ENCODE measurements around the gene OGFOD2.

DNA sequence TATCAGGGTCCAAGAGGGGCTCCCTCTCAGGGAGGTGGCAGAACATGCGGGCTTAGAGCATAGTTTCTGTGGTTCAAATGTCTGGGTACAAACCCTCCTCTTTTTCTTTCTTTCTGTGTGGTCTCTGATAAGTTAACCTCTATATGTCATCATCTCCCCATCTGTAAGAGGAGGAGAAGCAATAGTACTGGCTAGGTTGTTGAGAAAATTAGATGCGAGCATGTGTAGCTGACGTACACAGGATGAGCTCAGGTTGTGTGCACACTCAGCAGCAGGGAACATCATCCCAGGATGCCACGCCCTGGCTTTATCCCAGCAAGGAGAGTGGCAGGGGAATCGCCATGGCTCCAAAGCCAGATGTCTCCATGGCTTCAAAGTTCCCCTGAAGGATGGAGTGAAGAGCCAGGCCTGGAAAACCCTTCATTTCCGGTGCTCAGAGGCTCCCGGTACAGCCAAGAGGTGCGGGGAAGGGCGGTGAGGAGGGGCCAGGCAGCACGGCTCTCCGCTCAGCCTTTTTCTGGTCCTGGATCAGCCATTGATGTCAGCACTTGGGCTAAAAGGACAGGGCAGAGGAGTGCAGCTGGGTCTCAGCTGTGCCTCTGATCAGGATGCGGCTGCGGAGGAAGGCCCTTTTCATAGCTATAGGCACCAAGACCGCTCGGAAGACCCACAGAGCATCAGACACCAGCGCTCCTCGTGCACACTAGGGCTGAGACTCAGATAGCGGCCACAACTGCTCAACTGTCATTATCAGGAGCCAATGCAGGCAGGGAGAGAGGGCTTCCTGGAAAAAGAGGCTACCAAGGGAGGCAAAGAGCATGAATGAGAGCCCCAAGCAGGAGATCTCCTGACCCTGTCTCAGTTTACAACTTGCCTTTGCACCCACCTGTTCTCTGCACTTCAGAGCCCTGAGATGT is 46.9 kb downstream of the OGFOD2 start:
- no peak for TF ChIP-seq POLR2A (IDR thresholded peaks at IDR 0.05)
- TF ChIP-seq, protein P1, sequence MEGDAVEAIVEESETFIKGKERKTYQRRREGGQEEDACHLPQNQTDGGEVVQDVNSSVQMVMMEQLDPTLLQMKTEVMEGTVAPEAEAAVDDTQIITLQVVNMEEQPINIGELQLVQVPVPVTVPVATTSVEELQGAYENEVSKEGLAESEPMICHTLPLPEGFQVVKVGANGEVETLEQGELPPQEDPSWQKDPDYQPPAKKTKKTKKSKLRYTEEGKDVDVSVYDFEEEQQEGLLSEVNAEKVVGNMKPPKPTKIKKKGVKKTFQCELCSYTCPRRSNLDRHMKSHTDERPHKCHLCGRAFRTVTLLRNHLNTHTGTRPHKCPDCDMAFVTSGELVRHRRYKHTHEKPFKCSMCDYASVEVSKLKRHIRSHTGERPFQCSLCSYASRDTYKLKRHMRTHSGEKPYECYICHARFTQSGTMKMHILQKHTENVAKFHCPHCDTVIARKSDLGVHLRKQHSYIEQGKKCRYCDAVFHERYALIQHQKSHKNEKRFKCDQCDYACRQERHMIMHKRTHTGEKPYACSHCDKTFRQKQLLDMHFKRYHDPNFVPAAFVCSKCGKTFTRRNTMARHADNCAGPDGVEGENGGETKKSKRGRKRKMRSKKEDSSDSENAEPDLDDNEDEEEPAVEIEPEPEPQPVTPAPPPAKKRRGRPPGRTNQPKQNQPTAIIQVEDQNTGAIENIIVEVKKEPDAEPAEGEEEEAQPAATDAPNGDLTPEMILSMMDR (IDR thresholded peaks at IDR 0.05), result no peak
